BLaER1 treated with 17β-estradiol and CSF1 and Interleukin-3, amounts not matched to agents 10 nM and 100 nM (cell line): ENCODE data around the gene ATP1A2.
"Not testable (repeated sequence)": the region's sequence is repeated elsewhere in the genome, so short reads cannot be mapped to it uniquely, and the experiment has no call there.

Experiments used
- H3K27ac ChIP-seq, 11 experiments: shearing (Covaris generic); formaldehyde crosslinking; 2 replicates each; pipeline ENCODE4 v1.8.1; 2022
- H3K27me3 ChIP-seq, 11 experiments: shearing (Covaris generic); formaldehyde crosslinking; 2 replicates each; pipeline ENCODE4 v1.8.1; 2022
- H3K36me3 ChIP-seq, 11 experiments: shearing (Covaris generic); formaldehyde crosslinking; 2 replicates each; pipeline ENCODE4 v1.8.1; 2022
- H3K4me1 ChIP-seq, 10 experiments: shearing (Covaris generic); formaldehyde crosslinking; 2 replicates each; pipeline ENCODE4 v1.8.1; 2022
- H3K4me2 ChIP-seq, 11 experiments: shearing (Covaris generic); formaldehyde crosslinking; 2 replicates each; pipeline ENCODE4 v1.8.1; 2022
- H3K4me3 ChIP-seq, 10 experiments: shearing (Covaris generic); formaldehyde crosslinking; 2 replicates each; pipeline ENCODE4 v1.8.1; 2022
- H3K9ac ChIP-seq, 11 experiments: shearing (Covaris generic); formaldehyde crosslinking; 2 replicates each; pipeline ENCODE4 v1.8.1; 2022
- H3K9me3 ChIP-seq, 11 experiments: shearing (Covaris generic); formaldehyde crosslinking; replicated peaks in 1 of 11; 2 replicates each; pipeline ENCODE4 v1.8.1; 2022
- H4K20me1 ChIP-seq, 11 experiments: shearing (Covaris generic); formaldehyde crosslinking; 2 replicates each; pipeline ENCODE4 v1.8.1; 2022
- Cebpa-rat ChIP-seq, 11 experiments: shearing (Covaris generic); IDR thresholded peaks; 2 replicates each; pipeline ENCODE4 v1.8.1; 2022

Gene ATP1A2

GRCh38 chr1:160101717-160102522, 13.6 kb upstream of the ATP1A2 start:
- TF ChIP-seq Cebpa-rat (IDR thresholded peaks at IDR 0.05): no peak
- Histone ChIP-seq H3K9me3 (no peaks in the 10 kb centered on the region), H3K4me1 (peaks cover 62 to 71% (median 65%) of the 10 kb centered on the region in 10 experiments), H4K20me1 (peaks cover 0 to 13% (median 7%) of the 10 kb centered on the region in 11 experiments; a peak in 12 of 22 replicates), H3K36me3 (no peaks in the 10 kb centered on the region), H3K4me3 (no peak overlapping the region), H3K4me2 (peak overlapping the region; percentile 52 to 88 (median 70)), H3K27me3 (no peaks in the 10 kb centered on the region), H3K9ac (peak overlapping the region in 4 of 11 experiments; percentile 6 to 51 (median 28); a peak in 5 of 22 replicates), H3K27ac (peak overlapping the region in 2 of 11 experiments; percentile 2 to 20; a peak in 2 of 22 replicates)

DNA sequence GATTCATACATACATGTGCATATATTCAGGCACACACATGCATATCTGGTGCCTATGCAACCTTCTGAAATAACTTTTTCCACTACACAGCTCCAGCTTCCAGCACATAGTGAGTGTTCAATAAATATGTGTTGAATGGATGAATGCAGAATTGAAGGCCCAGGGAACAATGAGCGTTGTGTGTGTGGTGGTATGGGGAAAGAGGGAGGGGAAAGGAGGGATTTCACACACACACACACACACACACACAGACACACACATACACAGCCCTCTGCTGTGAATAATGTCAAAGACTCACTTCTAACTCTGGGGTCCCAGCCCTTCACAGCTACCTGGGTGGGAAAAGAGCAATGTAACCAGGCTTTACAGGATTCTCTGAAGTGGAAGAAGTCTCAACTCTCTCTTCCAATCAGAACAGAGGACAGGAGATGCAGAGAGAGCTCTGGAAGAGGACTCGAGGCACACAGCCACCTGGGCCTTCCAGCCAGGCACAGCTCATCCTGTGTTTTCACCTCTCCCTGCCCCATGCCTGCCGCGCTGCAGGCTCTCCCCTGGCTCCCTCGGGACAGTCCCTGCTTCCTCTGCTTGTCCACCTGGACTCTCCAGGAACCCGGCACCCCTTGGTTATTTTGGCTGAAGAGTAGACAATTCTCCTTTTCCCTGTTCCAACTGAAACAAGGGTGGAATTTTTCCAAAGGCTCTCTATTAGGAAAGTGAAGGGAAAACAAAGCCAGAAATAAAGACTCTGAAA, 11.7 kb upstream of the ATP1A2 start:
- H3K27me3 ChIP-seq: no peaks in the 10 kb centered on the region
- no peaks in the 10 kb centered on the region for H3K36me3 ChIP-seq
- 0 out of 22 replicates have a peak overlapping the region, but pooled peaks of 1 of the 11 experiments have one; percentile 9 for H3K9ac ChIP-seq
- H4K20me1 ChIP-seq: no peaks in the 10 kb centered on the region
- H3K9me3 ChIP-seq: no peaks in the 10 kb centered on the region
- TF ChIP-seq Cebpa-rat (IDR thresholded peaks at IDR 0.05): no peak
- peaks cover 51 to 62% (median 54%) of the 10 kb centered on the region in 10 experiments for H3K4me1 ChIP-seq
- peak overlapping the region; percentile 24 to 73 (median 42) for H3K4me2 ChIP-seq
- H3K27ac ChIP-seq: peak overlapping the region in 2 of 11 experiments; percentile 5 to 12; a peak in 1 of 22 replicates
- H3K4me3 ChIP-seq: no peak overlapping the region

- Histone ChIP-seq H3K4me2 (peak overlapping the region; percentile 24 to 73 (median 42)), H3K27ac (peak overlapping the region in 2 of 11 experiments; percentile 5 to 12; a peak in 1 of 22 replicates), H3K9me3 (no peaks in the 10 kb centered on the region), H3K4me1 (peaks cover 46 to 63% (median 50%) of the 10 kb centered on the region in 10 experiments), H3K36me3 (no peaks in the 10 kb centered on the region), H4K20me1 (no peaks in the 10 kb centered on the region), H3K27me3 (no peaks in the 10 kb centered on the region), H3K9ac (no peak overlapping the region), H3K4me3 (no peak overlapping the region)
- no peak for TF ChIP-seq Cebpa-rat (IDR thresholded peaks at IDR 0.05)
Observed at GRCh38 chr1:160104486-160104885, 11.1 kb upstream of the ATP1A2 start.

DNA sequence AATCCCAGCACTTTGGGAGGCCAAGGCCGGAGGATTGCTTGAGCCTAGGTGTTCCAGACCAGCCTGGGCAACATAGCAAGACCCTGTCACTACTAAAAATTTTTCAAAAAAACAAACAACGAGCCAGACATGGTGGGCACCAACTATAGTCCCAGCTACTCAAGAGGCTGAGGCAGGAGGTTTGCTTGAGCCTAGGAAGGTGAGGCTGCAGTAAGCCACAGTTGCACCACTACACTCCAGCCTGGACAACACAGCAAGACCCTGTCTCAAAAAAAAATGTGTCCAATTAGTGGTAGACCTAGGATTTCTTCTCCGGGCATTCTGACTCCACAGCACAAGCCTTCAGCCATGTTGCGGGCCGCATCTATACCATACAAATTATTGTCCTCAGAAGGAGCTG, 10.4 kb upstream of the ATP1A2 start:
- Histone ChIP-seq H3K4me3 (no peak overlapping the region), H3K9me3 (no peaks in the 10 kb centered on the region), H3K9ac (no peak overlapping the region), H3K27me3 (no peaks in the 10 kb centered on the region), H3K4me1 (peaks cover 43 to 62% (median 46%) of the 10 kb centered on the region in 10 experiments), H3K4me2 (peak overlapping the region in 7 of 11 experiments; percentile 38 to 73 (median 50); a peak in 9 of 22 replicates), H3K27ac (no peak overlapping the region), H4K20me1 (no peaks in the 10 kb centered on the region), H3K36me3 (no peaks in the 10 kb centered on the region)
- no peak for TF ChIP-seq Cebpa-rat (IDR thresholded peaks at IDR 0.05)

- Histone ChIP-seq H3K4me2 (no peak overlapping the region), H4K20me1 (no peaks in the 10 kb centered on the region), H3K27me3 (no peaks in the 10 kb centered on the region), H3K36me3 (no peaks in the 10 kb centered on the region), H3K9ac (no peak overlapping the region), H3K4me1 (peaks cover 31 to 74% (median 49%) of the 10 kb centered on the region in 10 experiments), H3K27ac (no peak overlapping the region), H3K4me3 (no peak overlapping the region), H3K9me3 (no peaks in the 10 kb centered on the region)
- TF ChIP-seq Cebpa-rat (IDR thresholded peaks at IDR 0.05): no peak
Observed at GRCh38 chr1:160107512-160107911, 8.0 kb upstream of the ATP1A2 start.

- peaks cover 15 to 74% (median 47%) of the 10 kb centered on the region in 10 experiments for H3K4me1 ChIP-seq
- H3K9ac ChIP-seq: no peak overlapping the region
- H3K27ac ChIP-seq: peak overlapping the region in 5 of 11 experiments; percentile 9 to 54 (median 27); a peak in 5 of 22 replicates
- H4K20me1 ChIP-seq: no peaks in the 10 kb centered on the region
- no peaks in the 10 kb centered on the region for H3K9me3 ChIP-seq
- no peaks in the 10 kb centered on the region for H3K36me3 ChIP-seq
- peak in 3 of 11 experiments; percentile 22 to 70 (median 65); a peak in 5 of 22 replicates for TF ChIP-seq Cebpa-rat (IDR thresholded peaks at IDR 0.05)
- H3K4me3 ChIP-seq: no peak overlapping the region
- H3K4me2 ChIP-seq: no peak overlapping the region; a peak in 1 of 22 replicates
- H3K27me3 ChIP-seq: no peaks in the 10 kb centered on the region
Observed at GRCh38 chr1:160108888-160109662, 6.5 kb upstream of the ATP1A2 start.

DNA sequence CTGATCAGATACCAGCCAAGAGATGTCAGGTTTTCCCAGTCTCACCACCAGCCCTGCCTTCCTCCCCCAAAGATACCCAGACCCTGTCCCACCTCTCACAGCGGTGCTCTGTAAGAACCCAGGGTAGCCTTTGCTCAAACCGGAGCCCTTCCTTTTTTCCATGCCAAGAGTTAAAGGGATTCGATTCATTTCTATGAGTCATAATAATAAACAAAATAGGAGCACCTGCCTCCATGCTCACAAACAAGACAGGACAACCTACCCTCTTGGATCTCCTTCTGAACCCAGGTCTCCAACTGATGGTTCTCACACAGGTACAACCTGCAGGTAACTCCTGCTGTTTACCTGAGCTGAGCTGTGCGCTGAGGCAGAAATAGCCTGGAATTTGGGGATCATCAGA, 5.9 kb upstream of the ATP1A2 start:
- no peak for TF ChIP-seq Cebpa-rat (IDR thresholded peaks at IDR 0.05)
- Histone ChIP-seq H3K4me1 (peaks cover 9 to 73% (median 41%) of the 10 kb centered on the region in 10 experiments), H4K20me1 (no peaks in the 10 kb centered on the region), H3K27ac (no peak overlapping the region), H3K4me3 (no peak overlapping the region), H3K36me3 (no peaks in the 10 kb centered on the region), H3K4me2 (no peak overlapping the region), H3K9ac (no peak overlapping the region), H3K9me3 (no peaks in the 10 kb centered on the region), H3K27me3 (no peaks in the 10 kb centered on the region)

DNA sequence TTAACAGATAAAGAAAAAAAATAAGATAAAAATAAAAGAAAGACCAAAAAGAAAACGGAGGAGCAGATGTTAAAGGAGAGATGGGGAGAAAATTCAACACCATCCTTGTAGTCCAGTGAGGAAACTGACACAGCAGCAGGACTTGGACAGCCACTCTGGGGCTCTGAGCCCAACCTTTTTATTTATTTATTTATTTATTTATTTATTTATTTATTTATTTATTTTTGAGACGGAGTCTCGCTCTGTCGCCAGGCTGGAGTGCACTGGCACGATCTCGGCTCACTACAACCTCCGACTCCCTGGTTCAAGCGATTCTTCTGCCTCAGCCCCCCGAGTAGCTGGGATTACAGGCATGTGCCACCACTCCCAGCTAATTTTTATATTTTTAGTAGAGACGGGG, 4.1 kb upstream of the ATP1A2 start:
- not testable (repeated sequence) for H3K9me3 ChIP-seq, H4K20me1 ChIP-seq, H3K36me3 ChIP-seq, H3K27me3 ChIP-seq, H3K4me3 ChIP-seq
- Histone ChIP-seq H3K4me2 (peak overlapping the region in 5 of 11 experiments; percentile 67 to 78 (median 70); a peak in 8 of 22 replicates), H3K4me1 (peaks cover 0 to 74% (median 43%) of the 10 kb centered on the region in 10 experiments; a peak in 16 of 20 replicates), H3K9ac (0 out of 22 replicates have a peak overlapping the region, but pooled peaks of 1 of the 11 experiments have one; percentile 29), H3K27ac (peak overlapping the region in 1 of 11 experiments; percentile 49; a peak in 3 of 22 replicates)
